ENCODE measurements around the gene EIF1AY.
"Not testable (repeated sequence)": the region's sequence is repeated elsewhere in the genome, so short reads cannot be mapped to it uniquely, and the experiment has no call there.

EIF1AY gene, protein sequence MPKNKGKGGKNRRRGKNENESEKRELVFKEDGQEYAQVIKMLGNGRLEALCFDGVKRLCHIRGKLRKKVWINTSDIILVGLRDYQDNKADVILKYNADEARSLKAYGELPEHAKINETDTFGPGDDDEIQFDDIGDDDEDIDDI

DNA sequence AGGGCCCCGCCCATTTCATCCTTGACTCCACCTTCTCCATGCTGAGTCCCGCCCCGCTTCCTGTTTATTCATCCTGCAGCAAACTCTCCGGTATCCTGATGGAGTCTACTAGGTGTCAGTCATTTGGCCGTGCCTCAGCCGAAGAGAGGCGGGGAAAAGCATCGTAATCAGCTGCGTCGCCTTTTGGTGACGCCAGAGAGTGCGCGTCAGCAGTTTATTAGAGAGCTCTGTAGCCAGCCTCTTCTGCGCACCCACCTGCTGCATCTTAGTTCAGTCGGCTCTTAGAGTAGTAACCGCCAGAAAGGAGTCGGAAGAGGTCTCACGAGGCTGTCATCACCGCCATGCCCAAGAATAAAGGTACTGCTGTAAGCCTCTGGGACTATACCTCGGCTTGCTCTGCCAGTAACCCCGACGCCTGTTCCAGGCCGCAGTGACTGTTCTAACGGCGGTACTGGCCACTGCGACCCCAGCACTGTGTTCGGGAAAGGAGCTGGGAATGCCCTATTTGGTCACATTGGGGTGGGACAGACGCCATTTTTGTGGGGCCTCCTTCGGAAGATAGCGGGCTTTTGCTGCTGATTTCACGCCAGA, at the start of gene EIF1AY:
TSS of gene EIF1AY (plus strand) at position 246 of the 591 bp plus-strand sequence. CDS start at position 342, 96 bp downstream.
- peak in 1 of 2 donors; percentile 76 for DNase-seq

- DNase-seq: no peak
Measured at GRCh38 chrY:20528435-20528834, 47.1 kb upstream of the EIF1AY start.

- DNase-seq: no peak
Measured at GRCh38 chrY:20538186-20538585, 37.4 kb upstream of the EIF1AY start.

DNA sequence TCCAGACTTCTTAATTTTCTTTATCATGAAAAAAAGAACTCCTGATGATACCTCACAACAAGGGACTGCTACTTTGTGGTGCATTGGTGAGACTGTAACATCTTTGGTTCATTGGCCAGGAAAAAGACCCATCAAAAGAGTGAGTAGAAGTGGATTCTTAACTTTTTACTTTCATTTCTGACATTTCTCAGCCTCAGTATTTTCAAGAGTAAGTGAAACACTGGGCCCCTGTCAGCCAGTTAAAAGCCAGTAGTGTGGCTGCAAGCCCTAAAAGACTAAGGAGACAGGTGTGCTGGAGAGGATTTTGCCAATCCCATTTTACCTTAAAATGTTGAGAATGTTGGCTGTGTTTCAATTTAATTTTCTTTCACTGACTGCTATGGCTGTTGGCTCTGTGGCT, 36.6 kb upstream of the EIF1AY start:
- DNase-seq: no peak

DNA sequence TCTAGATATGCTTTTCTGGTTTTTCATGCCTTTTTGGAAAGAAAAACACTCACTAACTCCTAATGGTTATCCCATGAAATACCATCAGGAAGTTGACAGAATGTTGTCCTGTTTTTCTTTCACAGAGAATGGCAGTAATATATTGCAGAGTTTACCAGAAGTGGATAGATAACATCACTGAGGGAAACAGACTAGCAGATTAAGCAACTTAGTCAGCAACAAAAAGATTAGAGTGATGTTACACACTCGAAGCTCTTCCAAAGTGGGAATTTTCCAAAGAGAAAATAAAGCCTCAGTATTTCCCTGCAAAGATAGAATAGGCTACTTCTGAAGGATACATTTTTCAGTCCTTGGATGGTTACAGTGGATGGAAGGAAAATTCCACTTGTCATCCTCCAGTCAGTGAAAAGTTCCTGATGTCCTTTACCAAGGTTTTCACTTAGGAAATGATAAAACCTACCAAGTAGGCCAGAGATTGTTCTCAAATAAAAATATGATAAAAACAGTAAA, 31.1 kb upstream of the EIF1AY start:
- DNase-seq: no peak

DNA sequence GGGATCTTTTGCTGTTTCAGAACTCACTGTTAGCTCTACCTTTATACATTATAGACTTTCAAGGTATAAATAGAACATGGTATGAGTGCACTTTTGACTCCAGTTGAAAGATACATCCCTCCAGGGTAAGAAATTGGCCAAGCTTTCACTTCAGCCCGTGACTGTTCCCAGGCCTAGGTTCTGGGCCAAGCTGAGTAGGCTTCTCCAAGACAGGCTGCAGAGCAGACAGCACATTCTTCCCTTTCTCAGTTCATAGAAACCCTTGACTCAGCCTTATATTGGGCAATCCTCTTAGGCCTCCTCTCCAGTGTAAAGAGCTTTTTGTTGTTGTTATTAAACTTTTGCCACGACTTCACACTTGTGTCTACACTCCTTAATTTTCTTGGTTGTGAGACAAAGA, 29.5 kb upstream of the EIF1AY start:
- DNase-seq: no peak

GRCh38 chrY:20549289-20549688, 26.3 kb upstream of the EIF1AY start:
- DNase-seq: no peak

- no peak for DNase-seq
Measured at GRCh38 chrY:20551840-20552239, 23.7 kb upstream of the EIF1AY start.

GRCh38 chrY:20552764-20553323, 22.7 kb upstream of the EIF1AY start:
- DNase-seq: not testable (repeated sequence)

DNA sequence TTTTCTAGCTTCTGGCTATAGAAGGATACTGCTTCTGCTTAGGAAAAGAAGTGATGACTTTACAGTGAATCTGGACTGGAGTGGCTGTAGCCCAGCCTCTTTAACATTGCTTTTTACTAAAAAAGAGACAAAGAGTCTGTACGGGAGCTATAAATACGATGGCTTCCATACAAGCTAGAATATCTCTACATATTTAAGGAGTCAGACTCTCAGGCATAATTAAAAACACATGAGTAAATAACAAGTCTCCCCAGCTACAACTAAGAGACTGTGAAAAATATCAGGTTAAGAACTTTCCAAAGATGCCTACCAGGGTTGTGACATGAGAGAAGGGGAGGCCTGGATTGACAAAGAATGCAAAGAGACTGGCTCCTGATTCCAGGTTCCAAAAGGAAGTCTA, 19.8 kb upstream of the EIF1AY start:
- no peak for DNase-seq

- DNase-seq: no peak
Measured at GRCh38 chrY:20558677-20559076, 16.9 kb upstream of the EIF1AY start.

DNA sequence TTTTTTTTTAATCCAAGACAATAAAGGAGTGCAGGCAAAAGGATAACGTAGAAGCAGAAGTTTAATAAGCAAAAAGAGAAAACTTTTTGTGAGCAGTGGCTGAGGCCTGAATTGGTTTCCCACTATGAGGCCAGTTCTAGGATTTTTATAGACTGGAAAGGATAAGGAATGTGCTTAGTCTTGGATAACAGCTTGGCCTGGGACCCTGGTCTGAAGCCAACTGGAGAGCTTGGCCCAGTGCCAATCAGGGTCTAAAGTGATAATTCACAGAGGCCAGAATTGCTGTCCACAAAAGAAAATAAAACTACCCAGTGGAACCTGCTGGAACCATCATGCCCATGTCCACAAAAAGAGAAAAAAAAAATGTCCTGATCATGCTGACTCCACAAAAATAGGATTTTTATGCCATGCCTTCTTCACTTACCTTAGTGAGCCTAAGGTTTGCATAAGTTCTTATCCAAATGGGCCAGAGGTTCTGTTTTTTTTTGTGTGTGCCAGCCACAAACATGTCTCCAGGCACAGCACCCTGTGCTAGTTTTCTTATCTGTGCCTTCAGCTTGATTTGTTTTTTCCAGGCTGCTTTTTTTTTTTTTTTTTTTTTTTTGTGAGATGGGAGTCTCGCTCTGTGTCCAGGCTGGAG, 15.6 kb upstream of the EIF1AY start:
- no peak for DNase-seq

DNA sequence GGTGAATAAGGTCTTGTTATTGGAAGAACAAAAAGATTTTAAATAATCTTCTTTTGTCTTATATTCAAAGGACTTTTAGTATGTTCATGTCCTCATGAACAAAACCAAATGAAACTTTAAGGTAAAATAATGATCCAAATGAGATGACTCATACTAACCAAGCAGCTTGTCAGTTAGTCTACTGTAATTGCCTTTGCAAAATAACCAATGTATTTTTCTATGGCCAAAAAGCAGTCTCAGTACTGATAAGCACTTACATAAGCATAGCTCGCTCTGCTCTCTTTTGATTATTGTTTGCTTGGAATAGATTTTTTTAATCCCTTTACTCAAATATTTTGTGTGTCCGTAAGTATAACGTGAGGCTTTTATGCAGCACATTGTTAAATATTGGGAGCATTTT, 4.3 kb upstream of the EIF1AY start:
- no peak for DNase-seq

DNA sequence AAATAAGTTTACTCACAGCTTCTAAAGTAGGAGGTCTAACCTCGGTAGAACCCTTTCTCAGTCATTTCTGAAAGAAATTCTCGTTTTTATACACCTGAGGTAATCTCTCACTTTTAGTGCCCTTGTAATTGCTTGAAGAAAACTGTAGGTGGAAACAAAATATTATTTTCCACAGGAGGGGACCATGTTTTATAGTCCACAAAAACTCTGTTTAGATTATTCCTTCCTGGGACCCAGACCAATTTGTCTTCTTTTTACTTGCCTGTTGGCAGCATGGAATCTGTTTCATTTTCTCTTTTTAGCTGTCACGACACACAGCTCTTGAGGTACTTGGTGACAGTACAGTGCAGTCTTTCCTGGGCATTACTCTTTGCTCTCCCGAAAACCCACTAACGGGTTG, 930 bp downstream of the EIF1AY start:
- no peak for DNase-seq

- DNase-seq: no peak
Measured at GRCh38 chrY:20578206-20578605, 2.6 kb downstream of the EIF1AY start.

- no peak for DNase-seq
Measured at GRCh38 chrY:20581687-20582086, 6.1 kb downstream of the EIF1AY start.

DNA sequence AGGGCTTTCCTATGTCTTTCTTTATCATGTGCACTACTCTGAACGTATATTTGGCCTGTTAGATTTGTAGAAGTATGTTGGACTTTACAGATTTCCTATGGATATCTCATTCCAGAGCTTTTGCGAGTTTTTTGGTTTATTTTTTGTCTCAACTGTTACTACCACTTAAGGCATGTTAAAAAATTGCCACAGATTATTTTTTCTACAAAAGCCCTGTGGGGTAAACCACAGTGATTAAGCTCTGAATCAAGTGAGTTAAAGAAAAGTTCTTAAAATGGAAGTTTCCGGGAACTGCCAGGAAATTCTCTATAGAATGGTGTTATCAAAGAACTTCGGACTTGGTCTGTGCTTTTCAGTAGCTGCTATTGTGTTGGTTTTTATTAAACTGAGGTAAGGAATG, 10.6 kb downstream of the EIF1AY start:
- no peak for DNase-seq
